Lower leg skin (tissue), 4 donors: Measurements from ENCODE around the gene BRD1. TPM values are rescaled to one million over a fixed set of nuclear protein-coding genes. Genes with fewer than 3 reads are reported as not detected.

ENCODE experiments used
- DNase-seq, 2 donors: peaks; one replicate each; pipeline ENCODE4 v3.0.0-alpha.2; 2019; ENCODE audit warnings: low spot score in 2 of 2
- H3K4me3 ChIP-seq: fragments of 200-600 bp; sonication (generic); 2 replicates; pipeline ENCODE4 v1.5.1; 2017; ENCODE audit warnings: mild to moderate bottlenecking, low read depth; ENCODE audit not compliant: poor library complexity, severe bottlenecking
- CTCF ChIP-seq, 3 donors: fragments of 450-650 bp; IDR thresholded peaks; one replicate each; pipeline ENCODE4 v1.5.1; 2016; ENCODE audit warnings: antibody characterized with exemption in 3 of 3, mild to moderate bottlenecking in 3 of 3, moderate library complexity in 2 of 3
- POLR2A ChIP-seq, 2 donors: fragments of 450-650 bp; IDR thresholded peaks; one replicate each; pipeline ENCODE4 v1.6.1; 2016 to 2017; ENCODE audit warnings: antibody characterized with exemption in 2 of 2, mild to moderate bottlenecking in 1 of 2, moderate library complexity in 1 of 2
- WGBS, 2 donors: methylation state at CpG; one replicate each; pipeline ENCODE4 v1.1.5; 2018; 5-methylcytosine and 5-hydroxymethylcytosine counted together
- intact Hi-C: fragments of 100-400 bp; cut with DNase I; formaldehyde crosslinking; loops from one replicate; pipeline ENCODE4 v1.15.0; 2023; ENCODE audit warnings: low total_unique reads
- total RNA-seq, 4 donors: library from RNA; depleted of rRNA; stranded (reverse); fragments of >200 nt; gene quantifications; one replicate each; pipeline ENCODE4 v1.1.0, GENCODE V29; 2016

BRD1 gene
- total RNA-seq, 4 donors from 2014 or later = 64.8 to 104 (median 89.8) TPM

GRCh38 chr22:49814856-49815255 is 12.8 kb downstream of the BRD1 start:
- 84 to 85% methylated on average over 8 of the region's 8 CpGs for WGBS, 2 donors
- H3K4me3 ChIP-seq = no peak overlapping the region
- TF ChIP-seq POLR2A (IDR thresholded peaks at IDR 0.05) = no peak
- TF ChIP-seq CTCF (IDR thresholded peaks at IDR 0.05) = no peak
- intact Hi-C loops = no loop called here
- no peak for DNase-seq

- intact Hi-C loops = no loop called here
- no peak for DNase-seq
- WGBS, 2 donors = 89 to 90% methylated on average over 13 to 14 of the region's 14 CpGs
- no peak overlapping the region for H3K4me3 ChIP-seq
- TF ChIP-seq CTCF (IDR thresholded peaks at IDR 0.05) (no peak), POLR2A (IDR thresholded peaks at IDR 0.05) (no peak)
Observed at GRCh38 chr22:49814164-49814686, 13.4 kb downstream of the BRD1 start.

- no peak for DNase-seq
- TF ChIP-seq CTCF (IDR thresholded peaks at IDR 0.05) (no peak), POLR2A (IDR thresholded peaks at IDR 0.05) (no peak)
- H3K4me3 ChIP-seq = no peak overlapping the region
- intact Hi-C loops = no loop called here
- WGBS, 2 donors = 92 to 94% methylated on average over 11 of the region's 11 CpGs
Observed at GRCh38 chr22:49812838-49813237, 14.8 kb downstream of the BRD1 start.

GRCh38 chr22:49811020-49811791 is 16.5 kb downstream of the BRD1 start:
- TF ChIP-seq POLR2A (IDR thresholded peaks at IDR 0.05) (no peak), CTCF (IDR thresholded peaks at IDR 0.05) (no peak)
- intact Hi-C loops = no loop called here
- no peak overlapping the region for H3K4me3 ChIP-seq
- DNase-seq = no peak
- 88 to 89% methylated on average over 18 of the region's 18 CpGs for WGBS, 2 donors

GRCh38 chr22:49810363-49811019 is 17.2 kb downstream of the BRD1 start:
- TF ChIP-seq CTCF (IDR thresholded peaks at IDR 0.05) (no peak), POLR2A (IDR thresholded peaks at IDR 0.05) (no peak)
- 78 to 80% methylated on average over 5 of the region's 5 CpGs for WGBS, 2 donors
- intact Hi-C loops = no loop called here
- H3K4me3 ChIP-seq = no peak overlapping the region
- no peak for DNase-seq
